ENCODE results near the gene MED27. TPM values are rescaled to one million over a fixed set of nuclear protein-coding genes. Genes with fewer than 3 reads are reported as not detected.

MED27 gene
- total and polyA plus RNA-seq, 7 donors: 10.7 to 24.4 (median 14.2) TPM

- ATAC-seq: no peak
- intact Hi-C loops (cut with DNase I): no loop called here
- DNase-seq: no peak
- WGBS, 3 donors: 64 to 67% (median 66%) methylated on average over 9 of the region's 9 CpGs
- Histone ChIP-seq H3K9me3 (no peaks in the 10 kb centered on the region), H3K4me3 (no peak overlapping the region), H3K27ac (no peak overlapping the region), H3K4me1 (no peaks in the 10 kb centered on the region), H3K27me3 (ENCODE audit: insufficient read depth in 3 of 3, low read length in 2 of 3) (peaks cover 0 to 48% (median 16%) of the 10 kb centered on the region in 3 donors), H3K36me3 (ENCODE audit: insufficient read depth in 1 of 2, low read depth in 1 of 2) (no peaks in the 10 kb centered on the region)
- TF ChIP-seq, protein P1, sequence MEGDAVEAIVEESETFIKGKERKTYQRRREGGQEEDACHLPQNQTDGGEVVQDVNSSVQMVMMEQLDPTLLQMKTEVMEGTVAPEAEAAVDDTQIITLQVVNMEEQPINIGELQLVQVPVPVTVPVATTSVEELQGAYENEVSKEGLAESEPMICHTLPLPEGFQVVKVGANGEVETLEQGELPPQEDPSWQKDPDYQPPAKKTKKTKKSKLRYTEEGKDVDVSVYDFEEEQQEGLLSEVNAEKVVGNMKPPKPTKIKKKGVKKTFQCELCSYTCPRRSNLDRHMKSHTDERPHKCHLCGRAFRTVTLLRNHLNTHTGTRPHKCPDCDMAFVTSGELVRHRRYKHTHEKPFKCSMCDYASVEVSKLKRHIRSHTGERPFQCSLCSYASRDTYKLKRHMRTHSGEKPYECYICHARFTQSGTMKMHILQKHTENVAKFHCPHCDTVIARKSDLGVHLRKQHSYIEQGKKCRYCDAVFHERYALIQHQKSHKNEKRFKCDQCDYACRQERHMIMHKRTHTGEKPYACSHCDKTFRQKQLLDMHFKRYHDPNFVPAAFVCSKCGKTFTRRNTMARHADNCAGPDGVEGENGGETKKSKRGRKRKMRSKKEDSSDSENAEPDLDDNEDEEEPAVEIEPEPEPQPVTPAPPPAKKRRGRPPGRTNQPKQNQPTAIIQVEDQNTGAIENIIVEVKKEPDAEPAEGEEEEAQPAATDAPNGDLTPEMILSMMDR (IDR thresholded peaks at IDR 0.05): no peak
These were observed 252.6 kb downstream of the MED27 start for GRCh38 chr9:131826966-131827525.

- H3K4me1 ChIP-seq: no peaks in the 10 kb centered on the region
- H3K9me3 ChIP-seq: no peaks in the 10 kb centered on the region
- 94 to 100% (median 94%) methylated on average over 2 of the region's 2 CpGs for WGBS, 3 donors
- no peak overlapping the region for H3K27ac ChIP-seq
- peaks cover 0 to 48% (median 16%) of the 10 kb centered on the region in 3 donors for H3K27me3 ChIP-seq (ENCODE audit: insufficient read depth in 3 of 3, low read length in 2 of 3)
- H3K36me3 ChIP-seq (ENCODE audit: insufficient read depth in 1 of 2, low read depth in 1 of 2): no peaks in the 10 kb centered on the region
- no peak for ATAC-seq
- DNase-seq: no peak
- intact Hi-C loops (cut with DNase I): no loop called here
- H3K4me3 ChIP-seq: no peak overlapping the region
- TF ChIP-seq, protein P1 (IDR thresholded peaks at IDR 0.05): no peak
These were observed 253.6 kb downstream of the MED27 start for GRCh38 chr9:131826053-131826452.

DNA sequence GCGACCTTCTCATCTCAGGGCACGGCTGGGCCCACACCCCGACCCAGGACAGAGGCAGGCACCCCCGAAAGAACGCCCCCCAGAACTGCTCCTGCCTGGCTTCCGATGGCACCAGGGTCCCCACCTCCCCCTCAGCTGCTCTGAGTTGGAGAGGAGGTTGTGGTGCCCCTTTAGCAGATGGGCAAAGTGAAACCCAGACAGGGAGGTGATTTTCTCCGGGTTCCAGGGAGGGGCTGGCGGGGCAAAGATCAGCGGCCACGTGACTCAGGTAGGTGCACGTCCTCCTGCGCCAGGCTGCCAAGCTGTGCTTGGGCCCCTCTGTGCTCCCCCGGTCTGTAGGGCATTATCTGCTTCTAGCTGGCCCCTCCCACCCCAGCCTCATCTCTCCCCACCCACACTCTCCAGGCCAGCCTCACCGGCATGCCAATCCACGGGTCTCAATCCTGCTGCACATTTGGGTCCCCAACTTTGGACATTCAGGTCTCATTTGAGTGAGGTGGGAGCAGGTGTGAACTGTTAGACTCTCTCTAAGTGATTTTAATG lies 254.6 kb downstream of the MED27 start:
- no peak for ATAC-seq
- no peaks in the 10 kb centered on the region for H3K9me3 ChIP-seq
- WGBS, 3 donors: 86 to 92% (median 87%) methylated on average over 14 to 15 of the region's 15 CpGs
- no peaks in the 10 kb centered on the region for H3K36me3 ChIP-seq (ENCODE audit: insufficient read depth in 1 of 2, low read depth in 1 of 2)
- intact Hi-C loops (cut with DNase I): no loop called here
- H3K27me3 ChIP-seq (ENCODE audit: insufficient read depth in 3 of 3, low read length in 2 of 3): peaks cover 0 to 50% (median 16%) of the 10 kb centered on the region in 3 donors
- no peak for DNase-seq
- no peaks in the 10 kb centered on the region for H3K4me1 ChIP-seq
- no peak overlapping the region for H3K4me3 ChIP-seq
- H3K27ac ChIP-seq: no peak overlapping the region
- TF ChIP-seq, protein P1 (IDR thresholded peaks at IDR 0.05): no peak

DNA sequence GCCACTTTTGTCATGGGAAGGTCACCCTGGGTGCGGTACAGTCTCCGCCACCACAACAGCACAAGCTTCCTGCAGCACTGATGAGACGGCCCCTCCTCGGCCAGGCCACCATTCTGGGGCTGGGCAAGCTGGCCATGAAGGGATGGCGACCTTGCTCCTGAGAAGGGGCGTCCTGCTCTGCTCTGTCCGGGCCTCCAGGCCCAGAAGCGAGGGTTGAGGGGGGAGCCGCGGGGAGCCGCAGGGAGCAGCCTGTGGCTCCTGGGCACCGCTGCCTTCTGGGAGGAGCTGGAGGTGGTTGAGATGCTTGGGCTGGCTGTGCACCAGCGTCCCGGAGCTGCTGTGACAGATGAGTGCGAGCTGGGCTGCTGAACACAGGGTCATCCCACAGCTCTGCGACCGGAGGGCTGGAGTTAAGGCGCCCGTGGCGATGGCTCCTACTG lies 255.5 kb downstream of the MED27 start:
- Histone ChIP-seq H3K36me3 (ENCODE audit: insufficient read depth in 1 of 2, low read depth in 1 of 2) (no peaks in the 10 kb centered on the region), H3K9me3 (no peaks in the 10 kb centered on the region), H3K27me3 (ENCODE audit: insufficient read depth in 3 of 3, low read length in 2 of 3) (peaks cover 0 to 59% (median 16%) of the 10 kb centered on the region in 3 donors), H3K4me3 (no peak overlapping the region), H3K27ac (no peak overlapping the region), H3K4me1 (no peaks in the 10 kb centered on the region)
- WGBS, 3 donors: 36 to 57% (median 43%) methylated on average over 20 of the region's 20 CpGs
- ATAC-seq: no peak
- TF ChIP-seq, protein P1 (IDR thresholded peaks at IDR 0.05): no peak
- no peak for DNase-seq
- intact Hi-C loops (cut with DNase I): no loop called here

Data from psoas muscle (tissue), 8 donors.